ENCODE results near the gene PTEN.

DNA sequence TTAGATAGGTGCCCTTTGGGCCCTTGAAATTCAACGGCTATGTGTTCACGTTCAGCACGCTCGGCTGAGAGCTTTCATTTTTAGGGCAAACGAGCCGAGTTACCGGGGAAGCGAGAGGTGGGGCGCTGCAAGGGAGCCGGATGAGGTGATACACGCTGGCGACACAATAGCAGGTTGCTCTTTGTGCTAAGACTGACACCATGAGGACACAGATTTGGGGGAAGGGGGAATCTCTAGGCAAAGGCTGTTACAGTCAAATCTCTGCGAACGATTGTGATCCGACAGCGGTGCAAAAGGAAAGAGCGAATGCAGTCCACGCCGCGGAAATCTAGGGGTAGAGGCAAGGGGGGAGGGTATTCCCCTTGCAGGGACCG lies 759 bp upstream of the PTEN start:
- no peak for TF ChIP-seq YY1 (IDR thresholded peaks at IDR 0.05; ENCODE audit: insufficient read depth, insufficient read length)
- TF ChIP-seq ZNF274 (IDR thresholded peaks at IDR 0.05; ENCODE audit: low read depth, low read length): no peak
